Stimulated activated CD4-positive, alpha-beta T cell treated with anti-CD3 and anti-CD28 coated beads, Interleukin-12 subunit alpha, Interleukin-12 subunit beta, amount 100 ng/mL, for 24 hours (primary cell): ENCODE data around the gene MSI2.

Source experiments
- DNase-seq, 2 experiments: peaks; one replicate each; pipeline ENCODE4 v3.0.0-alpha.2; 2020; ENCODE audit warnings: low read depth in 2 of 2

Gene MSI2

GRCh38 chr17:57269598-57270255, 13.4 kb downstream of the MSI2 start:
- no peak for DNase-seq

- no peak for DNase-seq
These were observed 14.5 kb downstream of the MSI2 start for GRCh38 chr17:57270801-57271245.

- no peak for DNase-seq
These were observed 15.5 kb downstream of the MSI2 start for GRCh38 chr17:57271821-57272220.

GRCh38 chr17:57273490-57273889, 17.2 kb downstream of the MSI2 start:
- DNase-seq: no peak

GRCh38 chr17:57274162-57274561, 17.8 kb downstream of the MSI2 start:
- no peak for DNase-seq

GRCh38 chr17:57275071-57275764, 18.9 kb downstream of the MSI2 start:
- DNase-seq: no peak

- DNase-seq: no peak
These were observed 20.3 kb downstream of the MSI2 start for GRCh38 chr17:57276621-57277020.

- no peak for DNase-seq
These were observed 21.7 kb downstream of the MSI2 start for GRCh38 chr17:57277923-57278604.

- no peak for DNase-seq
These were observed 22.5 kb downstream of the MSI2 start for GRCh38 chr17:57278740-57279387.

GRCh38 chr17:57279432-57279831, 23.1 kb downstream of the MSI2 start:
- no peak for DNase-seq

GRCh38 chr17:57281887-57282286, 25.6 kb downstream of the MSI2 start:
- DNase-seq: no peak

- DNase-seq: no peak
These were observed 26.0 kb downstream of the MSI2 start for GRCh38 chr17:57282296-57282695.

GRCh38 chr17:57283203-57283971, 27.1 kb downstream of the MSI2 start:
- DNase-seq: no peak

GRCh38 chr17:57284583-57284982, 28.3 kb downstream of the MSI2 start:
- DNase-seq: no peak

- DNase-seq: peak; percentile 11 to 57
These were observed 28.8 kb downstream of the MSI2 start for GRCh38 chr17:57284984-57285646.

GRCh38 chr17:57285701-57286100, 29.4 kb downstream of the MSI2 start:
- no peak for DNase-seq

GRCh38 chr17:57286399-57287105, 30.2 kb downstream of the MSI2 start:
- no peak for DNase-seq

GRCh38 chr17:57288040-57288772, 31.9 kb downstream of the MSI2 start:
- DNase-seq: no peak

GRCh38 chr17:57288773-57289121, 32.4 kb downstream of the MSI2 start:
- DNase-seq: no peak

- no peak for DNase-seq
These were observed 32.8 kb downstream of the MSI2 start for GRCh38 chr17:57289130-57289529.
